Thymus (tissue), 11 donors: ENCODE data around the gene NUP98. TPM values are rescaled to one million over a fixed set of nuclear protein-coding genes. Genes with fewer than 3 reads are reported as not detected.
"Not testable (repeated sequence)": the region's sequence is repeated elsewhere in the genome, so short reads cannot be mapped to it uniquely, and the experiment has no call there.

Source experiments
- DNase-seq, 9 donors: peaks; one replicate each; pipeline ENCODE4 v3.0.0-alpha.2; 2013; ENCODE audit warnings: low spot score in 9 of 9, low read depth in 6 of 9, missing footprints in 1 of 9
- H3K27ac ChIP-seq, 2 donors: one replicate each; pipeline ENCODE4 v1.5.1; 2013; ENCODE audit warnings: control low read depth in 1 of 2, low read depth in 1 of 2, low read length in 1 of 2, mild to moderate bottlenecking in 1 of 2, moderate library complexity in 1 of 2
- H3K27me3 ChIP-seq, 2 donors: one replicate each; pipeline ENCODE4 v1.5.1; 2013; ENCODE audit warnings: low read length in 1 of 2; ENCODE audit not compliant: control insufficient read depth in 2 of 2, insufficient read depth in 1 of 2
- H3K36me3 ChIP-seq, 2 donors: one replicate each; pipeline ENCODE4 v1.5.1; 2013; ENCODE audit warnings: low read length in 1 of 2, mild to moderate bottlenecking in 1 of 2, moderate library complexity in 1 of 2; ENCODE audit not compliant: control insufficient read depth in 2 of 2, insufficient read depth in 2 of 2
- H3K4me1 ChIP-seq, 2 donors: one replicate each; pipeline ENCODE4 v1.5.1; 2013; ENCODE audit warnings: low read length in 2 of 2; ENCODE audit not compliant: control insufficient read depth in 2 of 2, insufficient read depth in 2 of 2
- H3K4me3 ChIP-seq, 2 donors: one replicate each; pipeline ENCODE4 v1.5.1; 2013; ENCODE audit warnings: low read length in 2 of 2, control low read depth in 1 of 2, mild to moderate bottlenecking in 1 of 2
- H3K9me3 ChIP-seq, 2 donors: one replicate each; pipeline ENCODE4 v1.5.1; 2013; ENCODE audit warnings: low read length in 1 of 2, mild to moderate bottlenecking in 1 of 2; ENCODE audit not compliant: control insufficient read depth in 2 of 2, insufficient read depth in 1 of 2
- WGBS: extraction: QIAGEN DNeasy Blood & Tissue Kit; methylation state at CpG from one replicate; pipeline ENCODE4 v1.1.7; 2013; 5-methylcytosine and 5-hydroxymethylcytosine counted together
- polyA plus RNA-seq: library from polyadenylated mRNA; stranded (reverse); fragments of 200-250 nt; gene quantifications from one replicate; pipeline ENCODE4 v1.2.3, GENCODE V29; 2013
- total RNA-seq: library from RNA; stranded (reverse); fragments of 120-200 nt; gene quantifications from one replicate; pipeline ENCODE4 v1.2.4, GENCODE V29; 2013
- donor health status: healthy.

NUP98 gene
- total and polyA plus RNA-seq, 2 donors = 23.0 to 59.0 TPM

- Histone ChIP-seq H3K27ac (no peak overlapping the region), H3K27me3 (no peaks in the 10 kb centered on the region), H3K36me3 (peaks cover 71 to 88% of the 10 kb centered on the region in 2 donors), H3K9me3 (no peaks in the 10 kb centered on the region), H3K4me3 (no peak overlapping the region), H3K4me1 (no peaks in the 10 kb centered on the region)
- 97% methylated on average over 3 of the region's 3 CpGs for WGBS
- DNase-seq = no peak
Measured at GRCh38 chr11:3767536-3767935, 29.8 kb downstream of the NUP98 start.

- 98% methylated on average over 9 of the region's 9 CpGs for WGBS
- not testable (repeated sequence) for H3K27me3 ChIP-seq, DNase-seq, H3K9me3 ChIP-seq, H3K27ac ChIP-seq, H3K4me1 ChIP-seq, H3K4me3 ChIP-seq
- peaks cover 72 to 86% of the 10 kb centered on the region in 2 donors for H3K36me3 ChIP-seq
Measured at GRCh38 chr11:3766836-3767235, 30.5 kb downstream of the NUP98 start.

GRCh38 chr11:3764266-3764665, 33.1 kb downstream of the NUP98 start:
- Histone ChIP-seq H3K4me1 (no peaks in the 10 kb centered on the region), H3K36me3 (peaks cover 64 to 88% of the 10 kb centered on the region in 2 donors), H3K4me3 (no peak overlapping the region), H3K9me3 (no peaks in the 10 kb centered on the region), H3K27me3 (no peaks in the 10 kb centered on the region), H3K27ac (no peak overlapping the region)
- DNase-seq = no peak
- WGBS = 97% methylated on average over 4 of the region's 4 CpGs

GRCh38 chr11:3755151-3755550, 42.2 kb downstream of the NUP98 start:
- H3K27me3 ChIP-seq = no peaks in the 10 kb centered on the region
- 95% methylated on average over 6 of the region's 6 CpGs for WGBS
- H3K36me3 ChIP-seq = peaks cover 50 to 71% of the 10 kb centered on the region in 2 donors
- H3K4me3 ChIP-seq = no peak overlapping the region
- H3K9me3 ChIP-seq = no peaks in the 10 kb centered on the region
- no peak overlapping the region for H3K27ac ChIP-seq
- H3K4me1 ChIP-seq = no peaks in the 10 kb centered on the region
- DNase-seq = no peak

- Histone ChIP-seq H3K9me3 (no peaks in the 10 kb centered on the region), H3K4me1 (no peaks in the 10 kb centered on the region), H3K36me3 (peaks cover 43 to 69% of the 10 kb centered on the region in 2 donors), H3K27ac (no peak overlapping the region), H3K4me3 (no peak overlapping the region), H3K27me3 (no peaks in the 10 kb centered on the region)
- WGBS = 97% methylated on average over 2 of the region's 2 CpGs
- DNase-seq = no peak
Measured at GRCh38 chr11:3753110-3753509, 44.2 kb downstream of the NUP98 start.

GRCh38 chr11:3747704-3748103, 49.6 kb downstream of the NUP98 start:
- Histone ChIP-seq H3K9me3 (no peaks in the 10 kb centered on the region), H3K36me3 (peaks cover 44 to 81% of the 10 kb centered on the region in 2 donors), H3K27ac (no peak overlapping the region), H3K27me3 (no peaks in the 10 kb centered on the region), H3K4me1 (no peaks in the 10 kb centered on the region), H3K4me3 (no peak overlapping the region)
- no peak for DNase-seq
- 92% methylated on average over 1 of the region's 1 CpG for WGBS

GRCh38 chr11:3745161-3745560, 52.2 kb downstream of the NUP98 start:
- Histone ChIP-seq H3K4me1 (no peaks in the 10 kb centered on the region), H3K4me3 (no peak overlapping the region), H3K27me3 (no peaks in the 10 kb centered on the region), H3K27ac (no peak overlapping the region), H3K36me3 (peaks cover 30 to 77% of the 10 kb centered on the region in 2 donors), H3K9me3 (no peaks in the 10 kb centered on the region)
- peak in 1 of 9 donors; percentile 10 for DNase-seq
- WGBS = 96% methylated on average over 5 of the region's 5 CpGs

- no peaks in the 10 kb centered on the region for H3K9me3 ChIP-seq
- no peaks in the 10 kb centered on the region for H3K27me3 ChIP-seq
- peaks cover 40 to 76% of the 10 kb centered on the region in 2 donors for H3K36me3 ChIP-seq
- no peak overlapping the region for H3K4me3 ChIP-seq
- no peak for DNase-seq
- 97% methylated on average over 1 of the region's 1 CpG for WGBS
- no peak overlapping the region for H3K27ac ChIP-seq
- H3K4me1 ChIP-seq = no peaks in the 10 kb centered on the region
Measured at GRCh38 chr11:3738723-3739122, 58.6 kb downstream of the NUP98 start.

- no peak overlapping the region for H3K27ac ChIP-seq
Measured at GRCh38 chr11:3738241-3738640, 59.1 kb downstream of the NUP98 start.

More at GRCh38 chr11:3738241-3738640, 59.1 kb downstream of the NUP98 start:
- H3K4me1 ChIP-seq = no peaks in the 10 kb centered on the region
- no peaks in the 10 kb centered on the region for H3K9me3 ChIP-seq
- H3K36me3 ChIP-seq = peaks cover 40 to 77% of the 10 kb centered on the region in 2 donors
- no peak overlapping the region for H3K4me3 ChIP-seq
- 100% methylated on average over 1 of the region's 1 CpG for WGBS
- H3K27me3 ChIP-seq = no peaks in the 10 kb centered on the region
- DNase-seq = no peak
